Keratinocyte (primary cell): ENCODE measurements around the gene GABRD. TPM values are rescaled to one million over a fixed set of nuclear protein-coding genes. Genes with fewer than 3 reads are reported as not detected.

ENCODE experiments used
- DNase-seq: peaks from one replicate; pipeline ENCODE4 v3.0.0-alpha.2; 2011; ENCODE audit warnings: low read depth, missing footprints, low spot score
- FAIRE-seq: peaks from 2 replicates; lab custom pipeline; 2011; peaks lifted over from hg19 to GRCh38; lab: Jason Lieb, UNC
- H2AFZ ChIP-seq: 2 replicates; pipeline ENCODE4 v1.6.0; 2012; ENCODE audit warnings: low read length, control low read depth, inconsistent platforms; ENCODE audit not compliant: control insufficient read depth
- H3K27ac ChIP-seq: 2 replicates; pipeline ENCODE4 v1.5.1; 2011; ENCODE audit warnings: low read length; ENCODE audit not compliant: control insufficient read depth, insufficient read depth
- H3K27me3 ChIP-seq: 3 replicates; pipeline ENCODE4 v1.6.0; 2011; ENCODE audit warnings: low read length; ENCODE audit not compliant: control insufficient read depth, insufficient read depth; ENCODE audit errors: extremely low read depth
- H3K36me3 ChIP-seq, 2 experiments: 2 replicates in 1 of 2; 3 replicates in 1 of 2; pipeline ENCODE4 v1.5.1; 2011; ENCODE audit warnings: low read length in 2 of 2, mild to moderate bottlenecking in 1 of 2; ENCODE audit not compliant: control insufficient read depth in 2 of 2, insufficient read depth in 2 of 2; ENCODE audit errors: extremely low read depth in 1 of 2
- H3K4me1 ChIP-seq: 3 replicates; pipeline ENCODE4 v1.5.1; 2011; ENCODE audit warnings: low read length; ENCODE audit not compliant: control insufficient read depth, insufficient read depth; ENCODE audit errors: extremely low read depth
- H3K4me2 ChIP-seq: 3 replicates; pipeline ENCODE4 v1.6.0; 2011; ENCODE audit warnings: low read depth, low read length; ENCODE audit not compliant: control insufficient read depth, insufficient read depth; ENCODE audit errors: extremely low read depth
- H3K4me3 ChIP-seq, 3 experiments: fragments of 200-600 bp in 1 of 3; sonication (generic) in 1 of 3; 2 replicates in 2 of 3; 3 replicates in 1 of 3; pipeline ENCODE4 v1.5.1; 2011 to 2016; ENCODE audit warnings: low read length in 3 of 3, mild to moderate bottlenecking in 3 of 3, control low read depth in 2 of 3, inconsistent platforms in 1 of 3, low read depth in 1 of 3, mixed read lengths in 1 of 3, mixed run types in 1 of 3, moderate library complexity in 1 of 3; ENCODE audit not compliant: control insufficient read depth in 2 of 3, insufficient read depth in 2 of 3; ENCODE audit errors: extremely low read depth in 1 of 3
- H3K79me2 ChIP-seq: 2 replicates; pipeline ENCODE4 v1.6.0; 2012; ENCODE audit warnings: low read length; ENCODE audit not compliant: control insufficient read depth, insufficient read depth
- H3K9ac ChIP-seq: 3 replicates; pipeline ENCODE4 v1.6.0; 2011; ENCODE audit warnings: low read length; ENCODE audit not compliant: control insufficient read depth, insufficient read depth; ENCODE audit errors: extremely low read depth
- H3K9me1 ChIP-seq: 3 replicates; pipeline ENCODE4 v1.6.0; 2011; ENCODE audit warnings: low read length; ENCODE audit not compliant: control insufficient read depth, insufficient read depth; ENCODE audit errors: extremely low read depth
- H3K9me3 ChIP-seq: 2 replicates; pipeline ENCODE4 v1.5.1; 2012; ENCODE audit warnings: low read depth, low read length; ENCODE audit not compliant: control insufficient read depth
- H4K20me1 ChIP-seq: 3 replicates; pipeline ENCODE4 v1.6.0; 2011; ENCODE audit warnings: low read length; ENCODE audit not compliant: control insufficient read depth, insufficient read depth; ENCODE audit errors: extremely low read depth
- EZH2 ChIP-seq: IDR thresholded peaks from one replicate; pipeline ENCODE4 v1.6.1; 2012; ENCODE audit warnings: inconsistent platforms, mild to moderate bottlenecking, low read length, moderate library complexity
- dilution Hi-C: fragments of 300-500 bp; cut with MboI; formaldehyde crosslinking; loops from one replicate; pipeline ENCODE4 v1.7.0; 2020; ENCODE audit warnings: low sequenced_read_pairs; ENCODE audit not compliant: extremely low pct_ligation_motif_present
- polyA plus RNA-seq, 5 experiments: library from polyadenylated mRNA; depleted of rRNA in 3 of 5; stranded (reverse) in 3 of 5; stranded (forward) in 1 of 5; unstranded in 1 of 5; fragments of >200 nt; gene quantifications; 1 replicate in 1 of 5; 2 replicates in 3 of 5; 3 replicates in 1 of 5; pipeline versions ENCODE4 v1.2.1 to v1.2.3, GENCODE V29; 2011 to 2012; ENCODE audit warnings: missing spikeins in 2 of 5, low read depth in 1 of 5, low replicate concordance in 1 of 5
- TF ChIP-seq, protein P1 (sequence below), 3 experiments: IDR thresholded peaks in 1 of 3; conservative IDR thresholded peaks in 1 of 3; optimal IDR thresholded peaks in 1 of 3; 2 replicates in 2 of 3; 3 replicates in 1 of 3; pipeline versions ENCODE3 to v1.5.1; 2011; ENCODE audit warnings: low read length in 3 of 3, mild to moderate bottlenecking in 3 of 3, moderate library complexity in 2 of 3, control low read depth in 1 of 3, inconsistent platforms in 1 of 3; ENCODE audit not compliant: insufficient read depth in 2 of 3; ENCODE audit errors: extremely low read depth in 1 of 3

Gene GABRD
- polyA plus RNA-seq, 1 donor (not counting 4 experiments of a cell fraction or from before 2014, with no cell fraction given) = not detected

GRCh38 chr1:1982379-1983232, 36.5 kb upstream of the GABRD start:
- no peak overlapping the region for H3K4me3 ChIP-seq
- H3K9me1 ChIP-seq = no peaks in the 10 kb centered on the region
- no peaks in the 10 kb centered on the region for H4K20me1 ChIP-seq
- H3K4me2 ChIP-seq = no peak overlapping the region
- no peak for DNase-seq
- no peak overlapping the region for H2AFZ ChIP-seq
- no peak overlapping the region for H3K27ac ChIP-seq
- no peak for FAIRE-seq
- H3K79me2 ChIP-seq = no peaks in the 10 kb centered on the region
- peaks cover 11% of the 10 kb centered on the region for H3K9me3 ChIP-seq
- H3K9ac ChIP-seq = no peak overlapping the region
- H3K27me3 ChIP-seq = peaks cover under 1% of the 10 kb centered on the region
- no peaks in the 10 kb centered on the region for H3K36me3 ChIP-seq
- TF ChIP-seq EZH2 = no peak
- TF ChIP-seq, protein P1, sequence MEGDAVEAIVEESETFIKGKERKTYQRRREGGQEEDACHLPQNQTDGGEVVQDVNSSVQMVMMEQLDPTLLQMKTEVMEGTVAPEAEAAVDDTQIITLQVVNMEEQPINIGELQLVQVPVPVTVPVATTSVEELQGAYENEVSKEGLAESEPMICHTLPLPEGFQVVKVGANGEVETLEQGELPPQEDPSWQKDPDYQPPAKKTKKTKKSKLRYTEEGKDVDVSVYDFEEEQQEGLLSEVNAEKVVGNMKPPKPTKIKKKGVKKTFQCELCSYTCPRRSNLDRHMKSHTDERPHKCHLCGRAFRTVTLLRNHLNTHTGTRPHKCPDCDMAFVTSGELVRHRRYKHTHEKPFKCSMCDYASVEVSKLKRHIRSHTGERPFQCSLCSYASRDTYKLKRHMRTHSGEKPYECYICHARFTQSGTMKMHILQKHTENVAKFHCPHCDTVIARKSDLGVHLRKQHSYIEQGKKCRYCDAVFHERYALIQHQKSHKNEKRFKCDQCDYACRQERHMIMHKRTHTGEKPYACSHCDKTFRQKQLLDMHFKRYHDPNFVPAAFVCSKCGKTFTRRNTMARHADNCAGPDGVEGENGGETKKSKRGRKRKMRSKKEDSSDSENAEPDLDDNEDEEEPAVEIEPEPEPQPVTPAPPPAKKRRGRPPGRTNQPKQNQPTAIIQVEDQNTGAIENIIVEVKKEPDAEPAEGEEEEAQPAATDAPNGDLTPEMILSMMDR (optimal IDR thresholded peaks at IDR 0.05 in 1 of 3, IDR thresholded peaks at IDR 0.05 in 1 of 3, conservative IDR thresholded peaks at IDR 0.05 in 1 of 3; ENCODE audit: extremely low read depth in 1 of 3, insufficient read depth in 2 of 3, low read length in 3 of 3) = no peak
- dilution Hi-C loops = no loop called here
- no peaks in the 10 kb centered on the region for H3K4me1 ChIP-seq

GRCh38 chr1:1984560-1985070, 34.5 kb upstream of the GABRD start:
- no peaks in the 10 kb centered on the region for H3K9me1 ChIP-seq
- H3K36me3 ChIP-seq = no peaks in the 10 kb centered on the region
- dilution Hi-C loops = no loop called here
- FAIRE-seq = no peak
- no peaks in the 10 kb centered on the region for H4K20me1 ChIP-seq
- no peaks in the 10 kb centered on the region for H3K4me1 ChIP-seq
- DNase-seq = no peak
- no peaks in the 10 kb centered on the region for H3K79me2 ChIP-seq
- H3K9ac ChIP-seq = no peak overlapping the region
- H3K9me3 ChIP-seq = peaks cover 2% of the 10 kb centered on the region
- H3K27me3 ChIP-seq = peaks cover 16% of the 10 kb centered on the region
- no peak overlapping the region for H3K4me3 ChIP-seq
- TF ChIP-seq, protein P1 (optimal IDR thresholded peaks at IDR 0.05 in 1 of 3, IDR thresholded peaks at IDR 0.05 in 1 of 3, conservative IDR thresholded peaks at IDR 0.05 in 1 of 3; ENCODE audit: extremely low read depth in 1 of 3, insufficient read depth in 2 of 3, low read length in 3 of 3) = no peak
- TF ChIP-seq EZH2 = no peak
- no peak overlapping the region for H3K4me2 ChIP-seq
- no peak overlapping the region for H2AFZ ChIP-seq
- no peak overlapping the region for H3K27ac ChIP-seq
